ENCODE data around the gene PWWP2B.

- TF ChIP-seq CTCF (conservative IDR thresholded peaks at IDR 0.05), result no peak
- TF ChIP-seq ZFX (IDR thresholded peaks at IDR 0.05), result no peak
Measured at GRCh38 chr10:132395704-132396493, 1.1 kb upstream of the PWWP2B start.
